Measurements from ENCODE around the gene ERC1.

DNA sequence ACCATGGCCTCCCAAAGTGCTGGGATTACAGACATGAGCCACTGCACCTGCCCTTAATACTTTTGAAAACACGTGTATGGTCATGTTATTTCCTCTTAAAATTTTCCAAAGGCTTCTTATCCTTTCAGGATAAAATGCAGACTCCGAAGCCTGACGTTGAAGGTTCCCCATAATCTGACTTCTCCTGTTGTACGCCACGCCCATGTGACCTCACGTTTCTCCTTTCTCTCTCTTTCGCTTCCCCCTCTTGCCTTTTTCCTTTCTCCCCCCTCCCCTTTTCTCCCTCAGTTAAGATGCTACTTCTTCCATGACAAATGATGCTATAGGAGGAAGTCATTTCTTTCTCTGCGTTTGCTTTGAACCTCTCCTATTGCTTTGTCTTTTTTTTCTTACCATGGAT, 337.4 kb downstream of the ERC1 start:
- TF ChIP-seq, protein P1, sequence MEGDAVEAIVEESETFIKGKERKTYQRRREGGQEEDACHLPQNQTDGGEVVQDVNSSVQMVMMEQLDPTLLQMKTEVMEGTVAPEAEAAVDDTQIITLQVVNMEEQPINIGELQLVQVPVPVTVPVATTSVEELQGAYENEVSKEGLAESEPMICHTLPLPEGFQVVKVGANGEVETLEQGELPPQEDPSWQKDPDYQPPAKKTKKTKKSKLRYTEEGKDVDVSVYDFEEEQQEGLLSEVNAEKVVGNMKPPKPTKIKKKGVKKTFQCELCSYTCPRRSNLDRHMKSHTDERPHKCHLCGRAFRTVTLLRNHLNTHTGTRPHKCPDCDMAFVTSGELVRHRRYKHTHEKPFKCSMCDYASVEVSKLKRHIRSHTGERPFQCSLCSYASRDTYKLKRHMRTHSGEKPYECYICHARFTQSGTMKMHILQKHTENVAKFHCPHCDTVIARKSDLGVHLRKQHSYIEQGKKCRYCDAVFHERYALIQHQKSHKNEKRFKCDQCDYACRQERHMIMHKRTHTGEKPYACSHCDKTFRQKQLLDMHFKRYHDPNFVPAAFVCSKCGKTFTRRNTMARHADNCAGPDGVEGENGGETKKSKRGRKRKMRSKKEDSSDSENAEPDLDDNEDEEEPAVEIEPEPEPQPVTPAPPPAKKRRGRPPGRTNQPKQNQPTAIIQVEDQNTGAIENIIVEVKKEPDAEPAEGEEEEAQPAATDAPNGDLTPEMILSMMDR (IDR thresholded peaks at IDR 0.05): no peak
- TF ChIP-seq POLR2A (IDR thresholded peaks at IDR 0.05) (no peak), POLR2AphosphoS5 (IDR thresholded peaks at IDR 0.05) (no peak)
